Measurements from ENCODE around the gene TPO. TPM values are rescaled to one million over a fixed set of nuclear protein-coding genes. Genes with fewer than 3 reads are reported as not detected.
"Not testable (repeated sequence)": the region's sequence is repeated elsewhere in the genome, so short reads cannot be mapped to it uniquely, and the experiment has no call there.

The TPO gene
- total and polyA plus RNA-seq, 2 experiments from 2014 or later: 0.37 TPM; not detected in 1

DNA sequence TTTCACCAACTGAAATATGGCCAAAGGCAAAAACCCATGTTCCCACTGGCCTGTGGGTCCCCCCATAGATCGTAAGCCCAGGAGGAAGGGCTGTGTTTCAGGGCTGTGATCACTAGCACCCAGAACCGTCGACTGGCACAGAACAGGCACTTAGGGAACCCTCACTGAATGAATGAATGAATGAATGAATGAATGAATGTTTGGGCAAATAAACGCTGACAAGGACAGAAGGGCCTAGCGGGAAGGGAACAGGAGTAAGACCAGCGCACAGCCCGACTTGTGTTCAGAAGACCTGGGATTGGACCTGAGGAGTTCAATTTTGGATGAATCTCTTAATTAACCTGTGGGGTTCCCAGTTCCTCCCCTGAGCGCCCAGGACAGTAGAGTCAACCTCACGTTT, 76.2 kb downstream of the TPO start:
- H3K4me1 ChIP-seq (ENCODE audit: insufficient read depth): no peaks in the 10 kb centered on the region
- 96% methylated on average over 9 of the region's 9 CpGs for WGBS (ENCODE audit: low lambda C conversion rate, missing lambda C conversion rate)
- DNase-seq (ENCODE audit: low spot score): no peak
- H3K79me2 ChIP-seq: no peaks in the 10 kb centered on the region
- H3K9me3 ChIP-seq (ENCODE audit: low read depth): no peaks in the 10 kb centered on the region
- no peaks in the 10 kb centered on the region for H4K20me1 ChIP-seq (ENCODE audit: insufficient read depth, poor library complexity, severe bottlenecking)
- H3K4me3 ChIP-seq: no peak overlapping the region
- no peak overlapping the region for H3K4me2 ChIP-seq
- no peaks in the 10 kb centered on the region for H3K9me2 ChIP-seq (replicated peaks; ENCODE audit: insufficient read depth)
- TF ChIP-seq EZH2 (IDR thresholded peaks at IDR 0.05; ENCODE audit: borderline replicate concordance) (no peak), EZH2phosphoT487 (IDR thresholded peaks at IDR 0.05; ENCODE audit: low read depth, severe bottlenecking, unreplicated experiment) (no peak)
- TF ChIP-seq, protein P1, sequence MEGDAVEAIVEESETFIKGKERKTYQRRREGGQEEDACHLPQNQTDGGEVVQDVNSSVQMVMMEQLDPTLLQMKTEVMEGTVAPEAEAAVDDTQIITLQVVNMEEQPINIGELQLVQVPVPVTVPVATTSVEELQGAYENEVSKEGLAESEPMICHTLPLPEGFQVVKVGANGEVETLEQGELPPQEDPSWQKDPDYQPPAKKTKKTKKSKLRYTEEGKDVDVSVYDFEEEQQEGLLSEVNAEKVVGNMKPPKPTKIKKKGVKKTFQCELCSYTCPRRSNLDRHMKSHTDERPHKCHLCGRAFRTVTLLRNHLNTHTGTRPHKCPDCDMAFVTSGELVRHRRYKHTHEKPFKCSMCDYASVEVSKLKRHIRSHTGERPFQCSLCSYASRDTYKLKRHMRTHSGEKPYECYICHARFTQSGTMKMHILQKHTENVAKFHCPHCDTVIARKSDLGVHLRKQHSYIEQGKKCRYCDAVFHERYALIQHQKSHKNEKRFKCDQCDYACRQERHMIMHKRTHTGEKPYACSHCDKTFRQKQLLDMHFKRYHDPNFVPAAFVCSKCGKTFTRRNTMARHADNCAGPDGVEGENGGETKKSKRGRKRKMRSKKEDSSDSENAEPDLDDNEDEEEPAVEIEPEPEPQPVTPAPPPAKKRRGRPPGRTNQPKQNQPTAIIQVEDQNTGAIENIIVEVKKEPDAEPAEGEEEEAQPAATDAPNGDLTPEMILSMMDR (IDR thresholded peaks at IDR 0.05; ENCODE audit: poor library complexity): no peak
- no peaks in the 10 kb centered on the region for H3K36me3 ChIP-seq (replicated peaks; ENCODE audit: insufficient read depth, low read depth)
- no peaks in the 10 kb centered on the region for H3K27me3 ChIP-seq
- H2AFZ ChIP-seq: no peak overlapping the region
- H3K27ac ChIP-seq: no peak overlapping the region

DNA sequence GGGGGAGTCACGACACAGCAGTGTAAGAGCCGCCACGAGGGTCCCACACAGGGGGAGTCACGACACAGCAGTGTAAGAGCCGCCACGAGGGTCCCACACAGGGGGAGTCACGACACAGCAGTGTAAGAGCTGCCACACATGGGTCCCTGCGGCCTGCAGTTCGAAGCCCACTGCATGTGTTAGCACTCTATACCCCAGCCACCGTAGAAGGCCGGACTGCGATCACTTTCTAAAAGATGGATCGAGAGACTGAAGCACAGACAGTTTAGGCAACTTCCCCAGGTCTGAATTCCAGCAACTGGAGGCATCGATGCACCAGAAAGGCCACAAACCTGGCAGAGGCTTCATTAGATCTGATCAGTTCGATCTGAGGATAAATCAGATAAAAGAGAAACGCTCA, 77.1 kb downstream of the TPO start:
- not testable (repeated sequence) for H3K9me3 ChIP-seq (ENCODE audit: low read depth); H3K27ac ChIP-seq; H3K36me3 ChIP-seq (replicated peaks; ENCODE audit: insufficient read depth, low read depth); H3K4me1 ChIP-seq (ENCODE audit: insufficient read depth); DNase-seq (ENCODE audit: low spot score); H3K4me3 ChIP-seq; H2AFZ ChIP-seq; H4K20me1 ChIP-seq (ENCODE audit: insufficient read depth, poor library complexity, severe bottlenecking); H3K27me3 ChIP-seq; H3K79me2 ChIP-seq; H3K9me2 ChIP-seq (replicated peaks; ENCODE audit: insufficient read depth); H3K4me2 ChIP-seq
- WGBS (ENCODE audit: low lambda C conversion rate, missing lambda C conversion rate): 95% methylated on average over 12 of the region's 16 CpGs

DNA sequence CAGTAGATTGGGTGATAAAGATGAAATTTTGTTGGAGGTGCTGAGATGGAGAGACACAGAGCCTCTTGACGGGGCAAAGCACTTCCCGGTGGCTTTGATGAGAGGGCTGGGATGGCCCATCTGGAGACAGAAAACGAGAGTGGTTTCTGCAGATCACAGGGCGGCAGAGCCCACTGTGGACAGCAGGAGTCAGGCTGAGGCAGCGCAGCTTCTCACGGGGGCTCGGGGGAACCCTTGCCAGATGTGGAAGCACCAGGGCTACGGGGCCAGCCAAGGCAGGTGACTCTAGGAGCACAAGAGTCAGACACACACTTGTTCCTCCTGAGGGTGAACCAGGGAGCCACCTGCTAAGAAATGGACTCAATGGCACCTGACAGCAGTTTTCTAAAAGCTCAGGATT, 78.5 kb downstream of the TPO start:
- 86% methylated on average over 8 of the region's 8 CpGs for WGBS (ENCODE audit: low lambda C conversion rate, missing lambda C conversion rate)
- Histone ChIP-seq H3K27ac (no peak overlapping the region), H3K4me1 (ENCODE audit: insufficient read depth) (no peaks in the 10 kb centered on the region), H4K20me1 (ENCODE audit: insufficient read depth, poor library complexity, severe bottlenecking) (no peaks in the 10 kb centered on the region), H3K4me3 (no peak overlapping the region), H3K79me2 (no peaks in the 10 kb centered on the region), H3K27me3 (no peaks in the 10 kb centered on the region), H2AFZ (no peak overlapping the region), H3K36me3 (replicated peaks; ENCODE audit: insufficient read depth, low read depth) (no peaks in the 10 kb centered on the region), H3K4me2 (no peak overlapping the region), H3K9me3 (ENCODE audit: low read depth) (no peaks in the 10 kb centered on the region), H3K9me2 (replicated peaks; ENCODE audit: insufficient read depth) (no peaks in the 10 kb centered on the region)
- TF ChIP-seq EZH2 (IDR thresholded peaks at IDR 0.05; ENCODE audit: borderline replicate concordance) (no peak), EZH2phosphoT487 (IDR thresholded peaks at IDR 0.05; ENCODE audit: low read depth, severe bottlenecking, unreplicated experiment) (no peak)
- TF ChIP-seq, protein P1 (IDR thresholded peaks at IDR 0.05; ENCODE audit: poor library complexity): no peak
- DNase-seq (ENCODE audit: low spot score): no peak

DNA sequence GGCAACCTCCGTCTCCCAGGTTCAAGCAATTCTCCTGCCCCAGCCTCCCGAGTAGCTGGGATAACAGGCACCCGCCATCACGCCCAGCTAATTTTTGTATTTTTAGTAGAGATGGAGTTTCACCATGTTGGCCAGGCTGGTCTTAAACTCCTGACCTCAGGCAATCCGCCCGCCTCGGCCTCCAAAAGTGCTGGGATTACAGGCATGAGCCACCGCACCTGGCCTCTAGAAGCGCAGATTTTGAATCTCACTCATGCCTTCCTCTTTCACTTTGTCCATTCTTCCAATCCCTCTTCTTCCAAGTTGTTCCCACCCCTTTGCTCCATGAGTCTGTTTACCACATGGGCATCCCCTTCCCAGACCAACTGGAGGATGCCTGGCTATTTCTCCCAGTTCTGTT, 79.0 kb downstream of the TPO start:
- WGBS (ENCODE audit: low lambda C conversion rate, missing lambda C conversion rate): 86% methylated on average over 9 of the region's 9 CpGs
- not testable (repeated sequence) for H3K9me3 ChIP-seq (ENCODE audit: low read depth); H2AFZ ChIP-seq; H3K36me3 ChIP-seq (replicated peaks; ENCODE audit: insufficient read depth, low read depth); H3K27me3 ChIP-seq; H3K9me2 ChIP-seq (replicated peaks; ENCODE audit: insufficient read depth); H4K20me1 ChIP-seq (ENCODE audit: insufficient read depth, poor library complexity, severe bottlenecking); DNase-seq (ENCODE audit: low spot score); H3K4me1 ChIP-seq (ENCODE audit: insufficient read depth); H3K4me2 ChIP-seq; H3K4me3 ChIP-seq; H3K79me2 ChIP-seq; H3K27ac ChIP-seq

Data from hepatocyte (in vitro differentiated cells).